GM10266 (cell line): ENCODE measurements around the gene GPATCH4.

Experiments
- DNase-seq: peaks from one replicate; pipeline ENCODE4 v3.0.0; 2012; ENCODE audit errors: extremely low spot score
- TF ChIP-seq, protein P1 (sequence below): IDR thresholded peaks from 2 replicates; pipeline ENCODE4 v1.5.1; 2012; ENCODE audit warnings: mild to moderate bottlenecking, low read depth; ENCODE audit not compliant: control insufficient read depth, insufficient read depth; ENCODE audit errors: missing control alignments

Gene GPATCH4

GRCh38 chr1:156644640-156645039, 43.4 kb upstream of the GPATCH4 start:
- TF ChIP-seq, protein P1, sequence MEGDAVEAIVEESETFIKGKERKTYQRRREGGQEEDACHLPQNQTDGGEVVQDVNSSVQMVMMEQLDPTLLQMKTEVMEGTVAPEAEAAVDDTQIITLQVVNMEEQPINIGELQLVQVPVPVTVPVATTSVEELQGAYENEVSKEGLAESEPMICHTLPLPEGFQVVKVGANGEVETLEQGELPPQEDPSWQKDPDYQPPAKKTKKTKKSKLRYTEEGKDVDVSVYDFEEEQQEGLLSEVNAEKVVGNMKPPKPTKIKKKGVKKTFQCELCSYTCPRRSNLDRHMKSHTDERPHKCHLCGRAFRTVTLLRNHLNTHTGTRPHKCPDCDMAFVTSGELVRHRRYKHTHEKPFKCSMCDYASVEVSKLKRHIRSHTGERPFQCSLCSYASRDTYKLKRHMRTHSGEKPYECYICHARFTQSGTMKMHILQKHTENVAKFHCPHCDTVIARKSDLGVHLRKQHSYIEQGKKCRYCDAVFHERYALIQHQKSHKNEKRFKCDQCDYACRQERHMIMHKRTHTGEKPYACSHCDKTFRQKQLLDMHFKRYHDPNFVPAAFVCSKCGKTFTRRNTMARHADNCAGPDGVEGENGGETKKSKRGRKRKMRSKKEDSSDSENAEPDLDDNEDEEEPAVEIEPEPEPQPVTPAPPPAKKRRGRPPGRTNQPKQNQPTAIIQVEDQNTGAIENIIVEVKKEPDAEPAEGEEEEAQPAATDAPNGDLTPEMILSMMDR: no peak
- no peak for DNase-seq

DNA sequence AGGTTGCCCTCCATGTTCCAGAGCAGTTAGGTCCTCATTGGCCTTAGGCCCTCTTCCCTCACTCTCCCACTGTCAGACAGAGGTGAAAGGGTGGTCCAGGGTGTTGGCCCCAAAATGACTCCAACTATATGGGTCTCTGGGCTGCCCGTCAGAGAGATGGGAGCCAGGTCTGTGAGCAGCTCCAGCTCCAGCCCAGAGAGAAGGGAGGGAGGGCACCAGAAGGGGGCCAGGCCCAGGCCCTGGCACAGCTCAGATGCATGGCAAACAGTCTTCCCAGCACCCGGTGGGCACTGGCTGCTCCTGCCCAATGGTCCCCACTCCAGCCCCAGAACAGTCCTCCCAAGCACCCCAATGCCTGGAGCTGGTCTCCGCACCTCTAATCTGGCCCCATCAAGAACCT, 42.9 kb upstream of the GPATCH4 start:
- TF ChIP-seq, protein P1: no peak
- no peak for DNase-seq

DNA sequence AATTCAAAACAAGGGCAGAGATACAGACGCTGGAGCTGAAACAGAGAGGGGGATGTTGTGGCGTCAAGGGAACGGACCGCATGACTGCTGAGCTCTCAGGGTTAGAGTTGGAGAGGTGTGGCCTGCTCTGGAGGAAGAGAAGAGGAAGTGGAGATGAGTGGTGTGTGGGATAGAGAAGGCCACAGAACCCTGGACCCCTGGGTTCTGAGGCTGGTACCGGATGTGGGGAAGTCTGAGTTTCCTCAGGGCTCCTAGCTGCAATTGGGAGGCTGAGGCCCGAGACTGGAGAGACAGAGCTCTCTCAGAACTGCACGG, 42.5 kb upstream of the GPATCH4 start:
- peak; percentile 83 for DNase-seq
- TF ChIP-seq, protein P1: no peak

DNA sequence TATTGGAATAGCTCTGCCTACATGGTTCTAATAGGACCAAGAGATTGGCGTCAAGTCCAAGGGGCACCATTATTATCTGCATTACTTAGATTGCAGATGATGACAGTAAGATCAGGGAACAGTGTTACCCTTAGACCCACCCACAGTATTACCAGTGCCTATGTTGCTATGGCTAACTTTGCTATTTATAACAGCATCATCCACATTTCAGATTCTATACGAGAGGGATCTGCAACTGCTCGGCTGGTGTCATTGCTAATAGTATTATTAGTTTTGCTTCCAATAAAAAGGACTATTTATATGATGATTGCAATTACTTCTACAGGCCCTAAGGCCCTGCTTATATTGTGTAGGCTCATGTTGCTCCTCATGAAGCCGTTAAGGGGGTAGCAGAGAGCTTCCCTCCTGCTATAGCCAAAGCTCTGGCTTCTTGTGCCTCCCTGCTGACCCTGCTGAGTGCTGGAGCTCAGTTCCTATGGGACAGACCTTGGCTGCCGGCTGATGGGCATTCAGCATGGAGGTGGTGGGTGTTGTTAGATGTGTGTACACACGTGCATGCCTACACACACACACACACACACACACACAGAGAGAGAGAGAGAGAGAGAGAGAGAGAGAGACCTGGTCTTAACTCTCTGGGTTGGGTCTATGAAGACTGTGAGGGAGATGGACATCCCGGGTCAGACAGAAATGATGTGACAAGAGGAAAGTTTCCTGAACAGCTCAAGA, 41.9 kb upstream of the GPATCH4 start:
- TF ChIP-seq, protein P1: no peak
- no peak for DNase-seq

- TF ChIP-seq, protein P1: no peak
- no peak for DNase-seq
These were observed 41.2 kb upstream of the GPATCH4 start for GRCh38 chr1:156642265-156643048.

GRCh38 chr1:156641761-156642264, 40.5 kb upstream of the GPATCH4 start, which contains the start of gene BCAN:
Gene BCAN (plus strand): TSS chr1:156642117. CDS start chr1:156646055, 3,938 bp downstream.
- TF ChIP-seq, protein P1: no peak
- peak; percentile 74 for DNase-seq
